Astrocyte of the spinal cord (primary cell): Measurements from ENCODE around the gene SLC22A3.

Experiments used
- DNase-seq: peaks from one replicate; pipeline ENCODE4 v3.0.0; 2011; ENCODE audit warnings: low read depth, low spot score
- H3K4me3 ChIP-seq: 2 replicates; pipeline ENCODE4 v1.5.1; 2011; ENCODE audit warnings: low read depth, mild to moderate bottlenecking, low read length, moderate library complexity
- in situ Hi-C: cut with HindIII; loops from 2 replicates; pipeline ENCODE4 v1.10.0; 2017; ENCODE audit warnings: low sequenced_read_pairs
- TF ChIP-seq, protein P1 (sequence below): IDR thresholded peaks from 2 replicates; pipeline ENCODE4 v1.5.1; 2012; ENCODE audit warnings: low read depth, mild to moderate bottlenecking, low read length, inconsistent platforms

Gene SLC22A3

DNA sequence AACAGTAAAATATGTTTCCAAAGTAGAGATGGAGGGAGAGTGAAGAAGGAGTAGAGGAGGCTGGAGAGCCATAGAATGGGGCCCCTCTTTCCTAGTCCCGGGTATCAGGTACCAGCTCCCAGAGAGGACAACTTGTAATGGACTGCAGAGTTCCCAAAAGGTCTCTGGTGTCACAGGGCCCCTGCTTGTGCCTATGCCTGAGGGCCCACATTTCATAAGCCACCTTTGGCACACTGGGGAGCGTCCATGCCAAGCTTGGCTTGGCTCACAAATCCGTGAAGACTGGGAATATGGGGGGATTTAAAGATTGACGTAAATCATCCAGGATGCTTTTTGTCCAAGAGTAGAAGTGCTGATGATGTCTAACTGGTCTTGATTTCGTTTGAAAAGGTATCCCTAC, 16.4 kb upstream of the SLC22A3 start:
- H3K4me3 ChIP-seq = no peak overlapping the region
- DNase-seq = no peak
- in situ Hi-C loops = no loop called here
- TF ChIP-seq, protein P1, sequence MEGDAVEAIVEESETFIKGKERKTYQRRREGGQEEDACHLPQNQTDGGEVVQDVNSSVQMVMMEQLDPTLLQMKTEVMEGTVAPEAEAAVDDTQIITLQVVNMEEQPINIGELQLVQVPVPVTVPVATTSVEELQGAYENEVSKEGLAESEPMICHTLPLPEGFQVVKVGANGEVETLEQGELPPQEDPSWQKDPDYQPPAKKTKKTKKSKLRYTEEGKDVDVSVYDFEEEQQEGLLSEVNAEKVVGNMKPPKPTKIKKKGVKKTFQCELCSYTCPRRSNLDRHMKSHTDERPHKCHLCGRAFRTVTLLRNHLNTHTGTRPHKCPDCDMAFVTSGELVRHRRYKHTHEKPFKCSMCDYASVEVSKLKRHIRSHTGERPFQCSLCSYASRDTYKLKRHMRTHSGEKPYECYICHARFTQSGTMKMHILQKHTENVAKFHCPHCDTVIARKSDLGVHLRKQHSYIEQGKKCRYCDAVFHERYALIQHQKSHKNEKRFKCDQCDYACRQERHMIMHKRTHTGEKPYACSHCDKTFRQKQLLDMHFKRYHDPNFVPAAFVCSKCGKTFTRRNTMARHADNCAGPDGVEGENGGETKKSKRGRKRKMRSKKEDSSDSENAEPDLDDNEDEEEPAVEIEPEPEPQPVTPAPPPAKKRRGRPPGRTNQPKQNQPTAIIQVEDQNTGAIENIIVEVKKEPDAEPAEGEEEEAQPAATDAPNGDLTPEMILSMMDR = no peak

DNA sequence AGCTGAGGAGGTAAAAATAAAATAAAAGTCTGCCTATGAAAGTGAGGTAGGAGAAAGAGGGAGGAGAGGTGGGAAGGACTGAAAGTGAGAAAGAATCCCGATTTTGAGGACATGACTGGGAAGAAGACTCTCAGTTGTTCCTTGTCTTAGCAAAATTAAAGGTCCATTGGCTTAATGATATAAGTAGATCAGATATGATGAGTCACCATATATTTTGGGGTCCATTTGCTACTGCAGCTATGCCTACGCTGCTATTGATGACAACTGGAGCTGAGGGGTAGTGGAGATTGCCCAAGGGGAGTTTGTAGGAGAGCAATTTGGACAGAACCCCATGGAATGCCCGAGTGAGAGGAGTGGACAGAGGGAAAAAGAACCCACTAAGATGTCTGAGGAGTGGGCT, 15.1 kb upstream of the SLC22A3 start:
- in situ Hi-C loops = no loop called here
- H3K4me3 ChIP-seq = no peak overlapping the region
- no peak for DNase-seq
- TF ChIP-seq, protein P1 = no peak

DNA sequence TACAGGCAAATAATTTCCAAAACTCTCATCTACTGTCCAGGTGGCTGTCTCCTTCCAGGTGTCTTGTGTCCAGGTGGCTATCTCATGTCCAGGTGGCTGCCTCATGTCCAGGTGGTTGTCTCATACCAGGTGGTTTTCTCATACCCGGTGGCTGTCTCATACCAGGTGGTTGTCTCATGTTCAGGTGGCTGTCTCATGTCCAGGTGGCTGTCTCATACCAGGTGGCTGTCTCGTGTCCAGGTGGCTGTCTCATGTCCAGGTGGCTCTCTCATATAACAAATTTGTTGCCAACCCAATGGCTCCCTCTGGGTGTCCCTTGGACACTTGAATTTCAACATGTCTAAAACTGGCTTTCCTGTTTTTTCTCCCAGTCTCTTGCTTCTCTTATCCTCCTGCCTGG, 14.3 kb upstream of the SLC22A3 start:
- no peak for DNase-seq
- TF ChIP-seq, protein P1 = no peak
- no peak overlapping the region for H3K4me3 ChIP-seq
- in situ Hi-C loops = no loop called here

DNA sequence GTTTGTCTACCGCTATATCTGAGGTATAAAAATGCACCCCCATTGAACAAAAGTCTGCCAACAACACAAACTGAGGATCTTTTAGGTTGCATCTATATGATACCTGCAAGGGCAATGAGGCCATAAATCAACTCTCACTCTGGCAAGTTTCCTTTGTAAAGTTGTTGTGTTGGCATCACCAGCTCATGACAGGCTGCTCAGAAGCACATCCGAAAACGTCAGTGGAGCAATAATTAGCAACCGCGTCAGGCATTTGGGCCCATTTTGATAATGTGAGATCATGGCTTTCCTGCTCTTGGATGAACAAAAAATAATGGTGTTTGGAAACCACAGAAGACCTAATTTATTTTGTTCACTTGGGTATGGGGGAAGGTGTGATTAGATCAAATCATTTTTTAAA, 12.0 kb upstream of the SLC22A3 start:
- H3K4me3 ChIP-seq = no peak overlapping the region
- no peak for DNase-seq
- TF ChIP-seq, protein P1 = no peak
- in situ Hi-C loops = no loop called here

DNA sequence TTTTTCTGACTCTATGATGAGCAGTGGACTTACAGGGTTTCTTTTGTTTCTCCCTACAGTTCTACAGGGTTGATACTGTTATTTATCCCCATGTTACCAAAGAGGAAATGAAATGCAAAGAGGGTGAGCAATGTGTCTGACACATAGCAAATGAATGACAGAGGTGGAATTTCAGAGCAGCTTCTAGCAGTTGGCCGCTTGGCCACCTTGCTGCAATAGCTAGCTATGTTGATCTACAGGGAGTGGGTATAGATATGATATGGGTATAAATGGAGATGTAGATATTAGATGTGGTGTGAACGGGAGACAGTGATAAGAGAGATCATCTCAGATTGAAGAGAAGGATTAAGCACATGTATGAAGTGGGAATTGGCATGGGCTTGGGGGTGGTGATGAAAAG, 10.9 kb upstream of the SLC22A3 start:
- peak; percentile 29 for DNase-seq
- in situ Hi-C loops = no loop called here
- no peak overlapping the region for H3K4me3 ChIP-seq
- TF ChIP-seq, protein P1 = no peak

DNA sequence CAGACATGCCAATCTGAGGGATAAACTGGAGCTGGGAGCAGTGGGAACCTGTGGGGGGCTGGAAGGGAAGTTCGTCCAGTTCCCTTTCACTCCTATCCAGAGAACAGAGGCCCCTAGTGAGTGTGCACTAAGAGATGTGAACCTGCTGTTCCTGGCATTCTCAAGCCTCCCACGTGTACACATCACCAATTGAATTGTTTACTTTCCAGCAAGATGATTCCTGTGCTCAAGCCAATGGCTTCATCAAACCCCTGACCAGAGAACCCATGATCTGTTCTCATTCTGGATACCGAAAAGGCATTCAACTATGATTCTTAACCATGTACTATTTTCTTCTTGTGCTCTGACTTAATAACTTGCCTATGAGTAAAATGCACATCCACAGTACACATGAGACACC, 10.2 kb upstream of the SLC22A3 start:
- TF ChIP-seq, protein P1 = no peak
- no peak for DNase-seq
- H3K4me3 ChIP-seq = no peak overlapping the region
- in situ Hi-C loops = no loop called here

- DNase-seq = no peak
- no peak overlapping the region for H3K4me3 ChIP-seq
- in situ Hi-C loops = no loop called here
- TF ChIP-seq, protein P1 = no peak
These were observed 5.0 kb upstream of the SLC22A3 start for GRCh38 chr6:160343144-160343543.
